ENCODE measurements around the gene KRT76. TPM values are rescaled to one million over a fixed set of nuclear protein-coding genes. Genes with fewer than 3 reads are reported as not detected.
"Not testable (repeated sequence)": the region's sequence is repeated elsewhere in the genome, so short reads cannot be mapped to it uniquely, and the experiment has no call there.

The KRT76 gene
- total and polyA plus RNA-seq, 10 donors = not detected

DNA sequence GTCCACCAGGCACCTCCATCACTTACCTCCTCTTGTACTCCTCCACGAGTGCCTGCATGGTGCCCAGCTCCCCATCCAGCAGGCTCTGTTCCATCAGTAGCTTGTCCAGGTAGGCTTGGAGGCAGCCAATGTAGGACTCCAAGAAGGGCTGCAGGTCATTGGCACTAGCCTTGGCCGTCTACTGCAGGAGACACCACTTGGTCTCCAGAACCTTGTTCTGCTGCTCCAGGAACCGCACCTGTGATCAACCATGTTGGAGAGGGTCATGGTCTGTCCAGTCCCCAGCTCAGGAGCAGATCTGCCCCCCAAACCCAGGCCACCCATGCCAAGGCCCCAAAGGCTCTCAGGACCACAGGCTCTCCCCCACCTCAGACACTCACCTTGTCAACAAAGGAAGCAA lies 23.9 kb downstream of the KRT76 start:
- Histone ChIP-seq H3K4me1 (no peaks in the 10 kb centered on the region), H3K27me3 (replicated peaks in 1 of 7) (peaks cover 0 to 35% (median 0%) of the 10 kb centered on the region in 7 donors), H3K36me3 (no peaks in the 10 kb centered on the region), H3K4me3 (no peak overlapping the region), H3K27ac (no peak overlapping the region), H3K9me3 (no peaks in the 10 kb centered on the region)
- intact Hi-C loops (cut with DNase I; ENCODE audit: low total_unique reads) = no loop called here
- no peak for DNase-seq
- TF ChIP-seq POLR2AphosphoS5 (IDR thresholded peaks at IDR 0.05) (no peak), POLR2A (IDR thresholded peaks at IDR 0.05) (no peak), CTCF (IDR thresholded peaks at IDR 0.05 in 8 of 11, conservative IDR thresholded peaks at IDR 0.05 in 3 of 11) (no peak)
- WGBS, 5 donors = 68 to 90% (median 77%) methylated on average over 3 of the region's 3 CpGs

DNA sequence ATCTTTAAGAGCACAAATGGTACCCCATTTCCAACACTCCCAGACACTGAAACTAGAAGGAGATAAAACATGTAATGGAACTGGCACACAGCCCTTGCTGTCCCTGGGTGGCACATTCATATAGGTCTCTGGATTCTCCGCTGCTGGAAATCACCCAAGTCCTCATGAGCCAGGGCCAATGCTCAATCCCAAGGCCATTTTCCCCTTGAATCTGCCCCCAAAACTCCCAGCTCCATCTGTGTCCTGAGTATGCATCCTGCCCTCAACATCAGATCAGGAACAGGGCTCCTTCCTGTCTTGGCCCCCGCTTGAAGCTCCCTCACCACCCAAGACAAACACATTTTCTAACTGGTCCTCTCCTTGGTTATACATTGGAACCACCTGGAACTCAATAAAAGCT lies 24.6 kb downstream of the KRT76 start:
- TF ChIP-seq POLR2AphosphoS5 (IDR thresholded peaks at IDR 0.05) (no peak), POLR2A (IDR thresholded peaks at IDR 0.05) (no peak), CTCF (IDR thresholded peaks at IDR 0.05 in 8 of 11, conservative IDR thresholded peaks at IDR 0.05 in 3 of 11) (no peak)
- H3K27me3 ChIP-seq (replicated peaks in 1 of 7) = peaks cover 0 to 28% (median 0%) of the 10 kb centered on the region in 7 donors
- intact Hi-C loops (cut with DNase I; ENCODE audit: low total_unique reads) = no loop called here
- DNase-seq = no peak
- no peaks in the 10 kb centered on the region for H3K36me3 ChIP-seq
- WGBS, 5 donors = 76 to 93% (median 81%) methylated on average over 2 of the region's 2 CpGs
- no peak overlapping the region for H3K4me3 ChIP-seq
- no peak overlapping the region for H3K27ac ChIP-seq
- no peaks in the 10 kb centered on the region for H3K4me1 ChIP-seq
- H3K9me3 ChIP-seq = no peaks in the 10 kb centered on the region

- Histone ChIP-seq H3K27ac (no peak overlapping the region), H3K36me3 (no peaks in the 10 kb centered on the region), H3K4me3 (no peak overlapping the region), H3K9me3 (no peaks in the 10 kb centered on the region), H3K4me1 (no peaks in the 10 kb centered on the region), H3K27me3 (replicated peaks in 1 of 7) (peaks cover 0 to 27% (median 0%) of the 10 kb centered on the region in 7 donors)
- TF ChIP-seq POLR2AphosphoS5 (IDR thresholded peaks at IDR 0.05) (no peak), CTCF (IDR thresholded peaks at IDR 0.05 in 8 of 11, conservative IDR thresholded peaks at IDR 0.05 in 3 of 11) (no peak), POLR2A (IDR thresholded peaks at IDR 0.05) (no peak)
- no peak for DNase-seq
- intact Hi-C loops (cut with DNase I; ENCODE audit: low total_unique reads) = no loop called here
These were observed 25.4 kb downstream of the KRT76 start for GRCh38 chr12:52751795-52752194.

DNA sequence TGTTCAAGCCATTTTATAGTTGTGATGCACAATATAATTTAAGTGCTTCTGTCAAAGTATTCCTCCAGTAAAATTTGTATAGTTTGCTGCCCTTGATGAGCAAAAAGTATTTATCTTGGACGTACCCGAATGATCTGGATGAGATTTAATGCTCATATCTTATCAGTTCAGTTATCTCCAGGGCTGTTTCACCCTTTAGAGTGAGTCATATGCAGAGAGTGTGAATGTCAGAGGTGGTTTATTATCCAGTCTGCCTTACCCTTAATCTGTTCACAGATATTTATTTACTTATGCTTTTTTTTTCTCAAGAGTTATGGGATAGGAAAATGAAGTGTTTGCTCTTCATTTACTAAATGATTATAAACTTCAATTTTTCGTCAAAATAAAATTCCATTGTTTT lies 26.6 kb downstream of the KRT76 start:
- H3K9me3 ChIP-seq; intact Hi-C loops (cut with DNase I; ENCODE audit: low total_unique reads); DNase-seq; H3K27ac ChIP-seq; H3K4me1 ChIP-seq; H3K4me3 ChIP-seq; H3K36me3 ChIP-seq: not testable (repeated sequence)
- WGBS, 5 donors = 69 to 84% (median 75%) methylated on average over 3 of the region's 3 CpGs
- peaks cover 0 to 27% (median 0%) of the 10 kb centered on the region in 7 donors for H3K27me3 ChIP-seq (replicated peaks in 1 of 7)

GRCh38 chr12:52749827-52750226 lies 27.3 kb downstream of the KRT76 start:
- Histone ChIP-seq H3K27me3 (replicated peaks in 1 of 7) (peaks cover 0 to 26% (median 0%) of the 10 kb centered on the region in 7 donors), H3K36me3 (no peaks in the 10 kb centered on the region), H3K4me3 (no peak overlapping the region), H3K4me1 (no peaks in the 10 kb centered on the region), H3K9me3 (no peaks in the 10 kb centered on the region), H3K27ac (no peak overlapping the region)
- intact Hi-C loops (cut with DNase I; ENCODE audit: low total_unique reads) = no loop called here
- no peak for TF ChIP-seq CTCF (IDR thresholded peaks at IDR 0.05 in 8 of 11, conservative IDR thresholded peaks at IDR 0.05 in 3 of 11)
- TF ChIP-seq POLR2AphosphoS5 (IDR thresholded peaks at IDR 0.05) = no peak
- TF ChIP-seq POLR2A (IDR thresholded peaks at IDR 0.05) = no peak
- 84 to 94% (median 91%) methylated on average over 3 of the region's 3 CpGs for WGBS, 5 donors
- no peak for DNase-seq

Measured in spleen (tissue), 11 donors.